Naive thymus-derived CD8-positive, alpha-beta T cell (primary cell): ENCODE measurements around the gene EAF1. TPM values are rescaled to one million over a fixed set of nuclear protein-coding genes. Genes with fewer than 3 reads are reported as not detected.
A peak's percentile ranks its signal among the peaks of the same experiment; 100 is the strongest.

Experiments used
- ATAC-seq, 2 donors: fragments of 150-1000 bp; cut with Tn5 transposase in 1 of 2; sonication (Bioruptor Pico), chemical (Tn5 transposase) in 1 of 2; 1 replicate in 1 of 2; 2 replicates in 1 of 2; pipeline ENCODE4 v1.10.0; 2021; ENCODE audit warnings: mild to moderate bottlenecking in 2 of 2, moderate library complexity in 2 of 2
- POLR2A ChIA-PET: fragments of 350-600 bp; sonication (Branson Sonifier 250); formaldehyde crosslinking; loops from one replicate; lab custom pipeline; 2021; ENCODE audit warnings: antibody characterized with exemption; lab: Charles Lee
- DNase-seq, 10 donors: peaks; one replicate each; pipeline versions ENCODE4 v3.0.0 to v3.0.0-alpha.2; 2020 to 2022
- H3K27ac Mint-ChIP-seq, 10 donors: one replicate each; pipeline ENCODE4 v1.8.0; 2020 to 2022; ENCODE audit warnings: mild to moderate bottlenecking in 10 of 10, mixed read lengths in 10 of 10, moderate library complexity in 4 of 10, inconsistent platforms in 1 of 10
- H3K27me3 Mint-ChIP-seq, 5 donors: one replicate each; pipeline ENCODE4 v1.8.0; 2021 to 2022; ENCODE audit warnings: mixed read lengths in 5 of 5
- H3K36me3 Mint-ChIP-seq, 3 donors: one replicate each; pipeline ENCODE4 v1.8.0; 2020 to 2022; ENCODE audit warnings: mixed read lengths in 3 of 3, mild to moderate bottlenecking in 2 of 3, inconsistent platforms in 1 of 3
- H3K4me1 Mint-ChIP-seq, 4 donors: one replicate each; pipeline ENCODE4 v1.8.0; 2021 to 2022; ENCODE audit warnings: mixed read lengths in 4 of 4
- H3K4me3 Mint-ChIP-seq, 10 donors: one replicate each; pipeline ENCODE4 v1.8.0; 2020 to 2022; ENCODE audit warnings: mild to moderate bottlenecking in 10 of 10, mixed read lengths in 10 of 10, moderate library complexity in 6 of 10, inconsistent platforms in 1 of 10
- H3K9me3 Mint-ChIP-seq, 9 donors: one replicate each; pipeline ENCODE4 v1.8.0; 2020 to 2022; ENCODE audit warnings: mixed read lengths in 9 of 9, mild to moderate bottlenecking in 3 of 9, inconsistent platforms in 1 of 9, moderate library complexity in 1 of 9
- polyA plus RNA-seq, 3 donors: library from polyadenylated mRNA; unstranded; fragments of 300-500 nt; fragmentation: Illumina TruSeq; gene quantifications; one replicate each; pipeline ENCODE4 v1.2.3, GENCODE V29; 2021
- total RNA-seq, 8 experiments: library from RNA in 2 of 8; stranded (reverse) in 2 of 8; gene quantifications; one replicate each; pipeline ENCODE4 v1.2.3 and lab custom pipeline; 2021 to 2026

Gene EAF1
- total and polyA plus RNA-seq, 5 experiments from 2014 or later: 4.6 to 17.5 (median 7.7) TPM

GRCh38 chr3:15440891-15441290 lies 13.5 kb downstream of the EAF1 start:
- H3K4me1 Mint-ChIP-seq: peaks cover 0 to 22% (median 4%) of the 10 kb centered on the region in 4 donors
- H3K27ac Mint-ChIP-seq: peak overlapping the region in 7 of 10 donors; percentile 3 to 81 (median 69)
- H3K4me3 Mint-ChIP-seq: no peak overlapping the region
- peaks cover 3 to 77% (median 27%) of the 10 kb centered on the region in 3 donors for H3K36me3 Mint-ChIP-seq
- no peaks in the 10 kb centered on the region for H3K9me3 Mint-ChIP-seq
- no peak for DNase-seq
- POLR2A ChIA-PET: no interaction called here
- ATAC-seq: no peak
- H3K27me3 Mint-ChIP-seq: no peaks in the 10 kb centered on the region

GRCh38 chr3:15443826-15444524 lies 16.6 kb downstream of the EAF1 start:
- Mint-ChIP-seq H3K27me3 (no peaks in the 10 kb centered on the region), H3K4me3 (no peak overlapping the region), H3K36me3 (peaks cover 3 to 50% (median 24%) of the 10 kb centered on the region in 3 donors), H3K4me1 (peaks cover 0 to 21% (median 4%) of the 10 kb centered on the region in 4 donors), H3K9me3 (no peaks in the 10 kb centered on the region), H3K27ac (peak overlapping the region in 1 of 10 donors; percentile 73)
- DNase-seq (no peak), ATAC-seq (no peak)
- POLR2A ChIA-PET: interaction anchor here (0.8 kb wide), 1 partner anchor 16 kb away, joined by 3 read pairs; the partner anchor contains the start of genes EAF1 and METTL6

- Mint-ChIP-seq H3K4me3 (no peak overlapping the region), H3K27me3 (no peaks in the 10 kb centered on the region), H3K4me1 (peaks cover 0 to 6% (median 1%) of the 10 kb centered on the region in 4 donors), H3K9me3 (no peaks in the 10 kb centered on the region), H3K36me3 (peaks cover 0 to 6% (median 5%) of the 10 kb centered on the region in 3 donors), H3K27ac (no peak overlapping the region)
- POLR2A ChIA-PET: no interaction called here
- no peak for DNase-seq
- no peak for ATAC-seq
Measured at GRCh38 chr3:15449489-15450224, 22.3 kb downstream of the EAF1 start.

GRCh38 chr3:15450438-15451215 lies 23.2 kb downstream of the EAF1 start:
- Mint-ChIP-seq H3K27me3 (no peaks in the 10 kb centered on the region), H3K36me3 (peaks cover 0 to 6% (median 2%) of the 10 kb centered on the region in 3 donors), H3K4me3 (no peak overlapping the region), H3K27ac (peak overlapping the region in 1 of 10 donors; percentile 10), H3K9me3 (no peaks in the 10 kb centered on the region), H3K4me1 (peaks cover 0 to 6% (median 1%) of the 10 kb centered on the region in 4 donors)
- DNase-seq: no peak
- no peak for ATAC-seq
- POLR2A ChIA-PET: no interaction called here

GRCh38 chr3:15451216-15452113 lies 24.1 kb downstream of the EAF1 start:
- ATAC-seq (no peak), DNase-seq (no peak)
- POLR2A ChIA-PET: no interaction called here
- Mint-ChIP-seq H3K4me1 (peaks cover 0 to 6% (median 1%) of the 10 kb centered on the region in 4 donors), H3K36me3 (peaks cover 0 to 4% (median 2%) of the 10 kb centered on the region in 3 donors), H3K9me3 (no peaks in the 10 kb centered on the region), H3K27ac (no peak overlapping the region), H3K4me3 (no peak overlapping the region), H3K27me3 (no peaks in the 10 kb centered on the region)

- no peaks in the 10 kb centered on the region for H3K9me3 Mint-ChIP-seq
- ATAC-seq (no peak), DNase-seq (no peak)
- POLR2A ChIA-PET: no interaction called here
- no peak overlapping the region for H3K27ac Mint-ChIP-seq
- H3K36me3 Mint-ChIP-seq: peaks cover 0 to 4% (median 0%) of the 10 kb centered on the region in 3 donors
- peaks cover 0 to 6% (median 1%) of the 10 kb centered on the region in 4 donors for H3K4me1 Mint-ChIP-seq
- H3K4me3 Mint-ChIP-seq: no peak overlapping the region
- H3K27me3 Mint-ChIP-seq: no peaks in the 10 kb centered on the region
Measured at GRCh38 chr3:15452156-15452555, 24.8 kb downstream of the EAF1 start.

GRCh38 chr3:15452961-15453360 lies 25.6 kb downstream of the EAF1 start:
- Mint-ChIP-seq H3K9me3 (no peaks in the 10 kb centered on the region), H3K4me1 (peaks cover 0 to 6% (median 1%) of the 10 kb centered on the region in 4 donors), H3K36me3 (peaks cover 0 to 5% (median under 1%) of the 10 kb centered on the region in 3 donors), H3K27me3 (no peaks in the 10 kb centered on the region), H3K27ac (no peak overlapping the region), H3K4me3 (no peak overlapping the region)
- DNase-seq: no peak
- POLR2A ChIA-PET: no interaction called here
- ATAC-seq: no peak

GRCh38 chr3:15453501-15453900 lies 26.1 kb downstream of the EAF1 start:
- ATAC-seq (no peak), DNase-seq (no peak)
- peaks cover 0 to 6% (median 1%) of the 10 kb centered on the region in 4 donors for H3K4me1 Mint-ChIP-seq
- H3K27ac Mint-ChIP-seq: no peak overlapping the region
- H3K9me3 Mint-ChIP-seq: peaks cover 0 to 4% (median 0%) of the 10 kb centered on the region in 9 donors
- peaks cover 0 to 8% (median 5%) of the 10 kb centered on the region in 3 donors for H3K36me3 Mint-ChIP-seq
- no peak overlapping the region for H3K4me3 Mint-ChIP-seq
- POLR2A ChIA-PET: no interaction called here
- H3K27me3 Mint-ChIP-seq: no peaks in the 10 kb centered on the region

- DNase-seq: no peak
- Mint-ChIP-seq H3K4me1 (peaks cover 0 to 6% (median 1%) of the 10 kb centered on the region in 4 donors), H3K4me3 (no peak overlapping the region), H3K36me3 (peaks cover 0 to 8% (median 5%) of the 10 kb centered on the region in 3 donors), H3K9me3 (peaks cover 0 to 4% (median 0%) of the 10 kb centered on the region in 9 donors), H3K27ac (no peak overlapping the region), H3K27me3 (no peaks in the 10 kb centered on the region)
- ATAC-seq: no peak
- POLR2A ChIA-PET: interaction anchor here (0.7 kb wide), 1 partner anchor 1850 kb away, joined by 6 read pairs; no protein-coding TSS in a partner anchor
Measured at GRCh38 chr3:15453991-15454625, 26.7 kb downstream of the EAF1 start.

- peaks cover 0 to 8% (median 5%) of the 10 kb centered on the region in 3 donors for H3K36me3 Mint-ChIP-seq
- ATAC-seq (no peak), DNase-seq (no peak)
- no peak overlapping the region for H3K27ac Mint-ChIP-seq
- no peak overlapping the region for H3K4me3 Mint-ChIP-seq
- POLR2A ChIA-PET: interaction anchor here (0.7 kb wide), 1 partner anchor 1849 kb away, joined by 6 read pairs; no protein-coding TSS in a partner anchor
- H3K9me3 Mint-ChIP-seq: peaks cover 0 to 4% (median 0%) of the 10 kb centered on the region in 9 donors
- H3K4me1 Mint-ChIP-seq: peaks cover 0 to 6% (median 1%) of the 10 kb centered on the region in 4 donors
- no peaks in the 10 kb centered on the region for H3K27me3 Mint-ChIP-seq
Measured at GRCh38 chr3:15454965-15455364, 27.6 kb downstream of the EAF1 start.

GRCh38 chr3:15455756-15456155 lies 28.4 kb downstream of the EAF1 start:
- Mint-ChIP-seq H3K27ac (no peak overlapping the region), H3K27me3 (no peaks in the 10 kb centered on the region), H3K4me1 (peaks cover 2 to 14% (median 5%) of the 10 kb centered on the region in 4 donors), H3K4me3 (no peak overlapping the region), H3K36me3 (peaks cover 0 to 8% (median 5%) of the 10 kb centered on the region in 3 donors), H3K9me3 (peaks cover 0 to 4% (median 0%) of the 10 kb centered on the region in 9 donors)
- POLR2A ChIA-PET: no interaction called here
- no peak for ATAC-seq
- no peak for DNase-seq
